Activated naive CD4-positive, alpha-beta T cell treated with anti-CD3 and anti-CD28 coated beads, Interleukin-2, amount 50 U/mL, for 16 hours (primary cell): ENCODE results near the gene DENND1A.

Source experiments
- DNase-seq: peaks from one replicate; pipeline ENCODE4 v3.0.0-alpha.2; 2020

DENND1A gene

DNA sequence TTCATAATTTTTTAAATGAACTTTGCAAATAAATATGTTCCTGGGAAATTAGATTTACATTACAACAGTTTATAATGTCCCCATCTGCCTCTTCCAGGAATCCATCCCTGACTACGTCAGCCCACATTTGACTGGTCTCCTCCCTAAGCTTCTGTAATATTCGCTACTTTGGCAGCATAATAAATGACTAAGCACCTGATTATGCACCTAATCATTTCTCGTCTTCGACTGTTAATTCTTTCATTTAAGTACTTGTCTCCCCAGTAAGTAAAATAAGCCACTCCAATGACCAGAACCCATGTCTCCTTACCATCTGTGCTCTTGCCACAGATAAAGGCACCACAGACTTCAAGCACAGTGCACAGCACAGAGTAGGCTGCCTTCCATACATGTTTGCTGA lies 122.7 kb downstream of the DENND1A start:
- DNase-seq: no peak

DNA sequence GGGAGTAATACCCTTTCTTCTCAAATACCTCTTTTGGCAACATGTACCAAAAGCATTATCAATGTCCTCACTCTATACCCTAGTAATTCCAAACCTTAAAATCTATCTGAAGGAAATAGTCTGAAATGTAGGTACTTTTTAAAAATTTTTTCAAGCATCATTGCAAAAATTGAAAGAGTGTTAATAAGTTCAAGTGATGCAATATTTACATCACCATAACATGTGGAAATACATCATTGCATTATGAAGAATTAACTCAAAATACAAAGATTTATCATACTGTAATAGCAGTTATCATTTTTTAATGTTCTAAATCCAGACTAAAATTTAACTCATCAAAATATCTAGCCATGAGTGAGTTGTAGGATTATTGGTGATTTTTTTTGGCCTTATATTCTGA lies 123.1 kb downstream of the DENND1A start:
- no peak for DNase-seq

DNA sequence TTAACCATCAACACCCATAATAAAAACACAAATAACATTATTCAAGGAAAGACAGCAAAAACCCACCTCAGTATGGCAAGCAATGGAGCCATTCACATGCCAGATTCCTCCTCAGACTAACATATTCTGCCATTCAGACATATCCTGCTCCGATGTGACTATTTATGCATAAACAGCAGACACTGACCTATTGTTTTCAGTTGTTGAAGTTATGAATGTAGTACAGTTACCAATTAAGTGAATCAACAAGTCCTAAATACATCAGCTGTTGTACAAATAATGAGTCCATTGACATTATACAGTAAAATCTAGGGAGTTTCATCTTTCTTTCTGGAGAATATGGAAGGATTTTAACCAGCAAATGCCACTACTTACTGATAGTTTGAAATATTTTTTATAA lies 131.7 kb downstream of the DENND1A start:
- no peak for DNase-seq

- no peak for DNase-seq
These were observed 133.1 kb downstream of the DENND1A start for GRCh38 chr9:123796618-123797484.

DNA sequence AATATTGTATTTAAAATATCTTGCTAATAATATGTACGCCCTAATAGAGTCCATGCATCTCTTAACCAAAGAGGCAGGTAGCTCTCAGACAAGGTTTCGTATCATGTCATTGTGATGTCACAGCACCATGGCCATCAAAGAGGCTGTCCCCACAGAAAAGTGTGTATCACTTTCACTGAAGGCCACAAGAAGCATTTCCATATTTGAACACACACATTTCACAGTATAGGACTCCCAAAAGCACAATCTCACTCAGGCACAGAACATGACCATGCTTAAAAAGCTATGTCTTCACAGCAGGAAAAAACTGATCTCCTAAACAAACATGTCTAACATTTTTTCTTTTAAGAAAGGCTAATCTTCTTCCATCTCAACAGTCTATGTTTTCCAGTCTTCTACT lies 133.8 kb downstream of the DENND1A start:
- no peak for DNase-seq

GRCh38 chr9:123795336-123795735 lies 134.6 kb downstream of the DENND1A start:
- no peak for DNase-seq

DNA sequence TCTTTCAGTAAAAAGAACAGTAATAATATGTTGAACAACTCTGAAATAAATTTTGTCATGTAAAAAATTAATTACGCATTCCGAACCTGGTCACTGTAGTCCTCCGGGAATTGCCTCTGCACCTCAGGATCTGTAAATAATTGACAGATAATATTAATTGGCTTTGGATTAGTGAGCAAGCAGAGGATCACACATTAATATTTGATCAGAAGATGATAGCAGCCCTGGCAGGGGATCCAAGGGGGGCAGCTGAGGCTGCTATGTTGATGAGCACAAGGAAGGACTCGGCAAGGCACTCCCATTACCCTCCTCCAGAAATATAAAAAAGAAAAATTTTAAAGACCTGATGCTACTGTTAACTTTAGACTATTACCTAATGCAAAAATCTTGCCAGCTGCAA lies 137.4 kb downstream of the DENND1A start:
- DNase-seq: no peak

DNA sequence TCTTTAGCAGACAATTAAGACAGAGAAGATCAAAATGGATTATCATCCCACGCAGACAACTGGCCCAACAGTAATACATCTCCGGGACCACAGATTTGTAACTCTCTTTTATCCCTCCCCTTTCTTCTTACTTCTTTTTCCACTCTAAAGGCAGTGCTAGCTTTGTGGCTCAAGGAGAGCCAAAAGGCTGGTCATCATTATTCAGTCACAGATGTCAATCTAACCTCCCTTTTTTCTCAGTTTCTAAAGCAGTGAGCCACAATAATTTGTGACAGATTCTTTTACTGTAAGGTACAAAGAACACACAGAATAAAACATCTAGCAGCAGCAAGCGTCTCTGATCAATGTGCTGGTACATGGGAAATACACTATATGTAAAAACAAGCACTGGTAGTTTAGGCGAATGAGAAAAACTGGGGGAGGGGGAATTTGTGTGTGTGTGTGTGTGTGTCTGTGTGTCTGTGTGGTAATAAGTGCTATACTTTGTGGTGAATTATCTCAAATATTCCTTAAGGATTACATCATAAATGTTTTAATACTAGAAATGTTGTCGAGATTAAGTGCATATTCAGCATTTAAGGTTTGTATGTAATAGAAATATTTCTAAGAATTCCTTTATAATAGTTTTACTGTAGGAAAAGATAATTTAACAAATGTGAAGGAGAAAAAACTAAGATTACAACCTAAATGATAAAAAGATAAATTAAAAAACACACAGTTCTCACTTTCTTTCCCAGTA lies 140.2 kb downstream of the DENND1A start:
- no peak for DNase-seq

DNA sequence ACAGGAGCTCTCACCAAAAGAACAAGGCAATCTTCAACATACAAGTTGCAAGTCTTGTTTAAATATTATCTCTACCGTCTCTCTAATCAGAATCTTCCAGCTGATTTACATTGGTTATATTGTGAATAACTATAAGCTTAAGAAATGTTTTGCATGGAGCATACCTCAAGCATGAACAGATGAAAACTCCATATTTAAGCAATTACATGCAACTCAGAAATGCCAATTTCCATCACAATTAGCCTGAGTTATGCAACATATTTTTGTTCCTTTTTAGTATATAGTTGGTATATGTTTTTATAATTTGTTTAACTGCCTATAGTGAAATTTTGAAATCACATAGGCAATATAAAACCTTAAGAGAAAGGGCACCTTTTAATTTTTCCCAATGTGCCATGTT lies 142.5 kb downstream of the DENND1A start:
- no peak for DNase-seq

GRCh38 chr9:123784518-123784917 lies 145.4 kb downstream of the DENND1A start:
- DNase-seq: no peak

DNA sequence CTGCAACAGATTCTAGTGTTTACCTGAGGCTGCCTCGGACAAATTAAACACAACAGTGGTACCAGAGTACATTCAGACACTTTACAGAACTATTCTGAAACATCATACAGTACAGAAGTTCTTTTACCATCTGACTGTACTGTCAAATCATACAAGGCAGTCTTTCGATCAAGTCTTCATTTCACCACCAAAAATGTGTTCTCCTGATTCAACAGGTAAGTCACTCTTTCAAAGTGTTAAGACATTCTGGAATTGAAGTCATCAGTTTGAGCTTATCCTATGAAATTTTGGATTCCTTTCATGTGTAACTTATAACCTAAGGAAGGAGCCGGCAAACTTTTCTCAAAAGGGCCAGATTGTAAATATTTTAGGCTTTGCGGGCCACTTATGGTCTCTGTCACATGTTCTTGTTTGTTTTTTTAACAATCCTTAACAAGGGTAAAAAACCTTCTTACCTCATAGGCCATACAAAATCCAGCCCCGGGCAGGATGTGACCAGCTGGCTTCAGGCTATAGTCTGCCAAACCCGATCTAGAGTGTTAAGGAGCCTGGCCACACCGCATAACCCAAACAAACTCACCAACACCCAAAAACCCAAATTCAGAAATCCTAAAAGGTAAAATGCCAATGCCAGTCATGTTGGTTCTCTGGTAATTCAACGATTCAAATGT lies 151.6 kb downstream of the DENND1A start:
- DNase-seq: no peak

GRCh38 chr9:123776708-123777537 lies 153.0 kb downstream of the DENND1A start:
- no peak for DNase-seq

- DNase-seq: no peak
These were observed 154.3 kb downstream of the DENND1A start for GRCh38 chr9:123775289-123776284.

DNA sequence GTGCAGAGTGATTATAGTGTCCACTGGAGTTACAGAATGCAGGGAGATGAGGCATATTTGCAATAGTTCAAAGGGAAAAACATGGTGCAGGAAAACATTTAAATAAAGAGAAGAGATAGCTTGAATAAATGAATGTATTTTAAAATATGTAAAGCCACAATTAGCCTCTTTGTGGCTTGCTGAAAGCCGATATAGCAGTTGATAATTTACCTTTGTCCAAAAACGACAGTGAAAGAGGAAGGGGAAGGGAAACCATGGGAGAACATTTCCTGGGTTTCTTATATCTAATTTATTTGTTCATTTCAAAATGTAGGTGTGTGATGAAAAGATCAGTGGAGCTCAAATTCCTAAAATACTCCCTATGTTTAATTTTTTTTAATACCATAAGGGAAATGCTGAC lies 156.1 kb downstream of the DENND1A start:
- DNase-seq: no peak

DNA sequence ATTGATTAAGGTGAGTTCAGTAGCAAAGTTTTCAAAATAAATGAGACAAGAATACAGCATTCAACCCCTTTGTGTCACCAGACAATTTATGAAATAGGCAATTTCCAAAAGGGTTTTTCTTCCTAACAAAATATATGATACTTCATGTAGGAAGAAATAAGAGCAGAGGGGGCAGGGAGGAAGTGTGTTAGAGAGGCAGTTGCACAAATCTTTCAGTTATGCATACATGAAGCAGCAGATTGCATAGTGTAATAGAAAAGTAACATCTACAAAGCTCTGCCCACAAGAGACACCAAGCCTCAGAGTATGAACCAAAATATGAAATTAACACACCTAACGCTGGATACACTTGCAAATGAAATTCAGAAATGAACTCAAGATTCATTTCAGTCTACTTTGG lies 157.0 kb downstream of the DENND1A start:
- no peak for DNase-seq

DNA sequence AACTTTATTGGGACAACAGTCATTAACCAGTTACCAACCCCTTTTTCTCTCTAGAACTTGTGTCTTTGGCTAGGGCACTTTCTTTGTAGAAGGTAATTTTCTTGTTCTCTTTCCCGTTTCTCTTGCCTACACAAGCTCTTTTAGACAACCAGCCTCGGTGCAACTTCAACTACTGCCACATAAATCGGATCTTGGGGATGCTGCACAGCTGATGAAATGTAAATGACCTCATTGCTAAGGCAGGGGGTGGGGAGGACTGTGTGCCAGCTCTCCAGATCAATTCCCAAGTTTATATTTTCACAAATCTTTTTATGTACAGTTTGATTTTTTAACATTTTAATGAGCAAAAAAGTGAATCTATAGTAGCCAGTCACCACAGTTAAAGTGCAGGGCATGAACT lies 157.6 kb downstream of the DENND1A start:
- no peak for DNase-seq

DNA sequence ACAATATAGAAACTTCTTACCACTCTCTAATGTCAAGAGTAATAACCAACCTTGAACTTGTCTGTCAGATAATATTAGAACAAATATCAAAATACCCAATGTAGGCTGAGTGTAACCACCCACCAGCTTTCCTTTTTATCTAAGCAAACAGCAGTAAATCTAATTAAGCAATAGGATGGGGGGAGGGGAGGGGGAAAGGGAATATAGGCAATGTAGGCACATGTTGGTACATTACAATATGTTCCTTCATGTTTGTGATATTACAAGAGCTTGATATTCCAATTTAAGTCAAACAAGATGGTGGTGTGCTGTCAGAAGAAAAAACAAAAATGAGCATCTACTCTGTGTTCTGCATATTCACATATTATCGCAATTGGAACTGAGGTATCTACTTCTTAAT lies 158.2 kb downstream of the DENND1A start:
- DNase-seq: no peak

GRCh38 chr9:123769719-123770118 lies 160.2 kb downstream of the DENND1A start:
- no peak for DNase-seq

DNA sequence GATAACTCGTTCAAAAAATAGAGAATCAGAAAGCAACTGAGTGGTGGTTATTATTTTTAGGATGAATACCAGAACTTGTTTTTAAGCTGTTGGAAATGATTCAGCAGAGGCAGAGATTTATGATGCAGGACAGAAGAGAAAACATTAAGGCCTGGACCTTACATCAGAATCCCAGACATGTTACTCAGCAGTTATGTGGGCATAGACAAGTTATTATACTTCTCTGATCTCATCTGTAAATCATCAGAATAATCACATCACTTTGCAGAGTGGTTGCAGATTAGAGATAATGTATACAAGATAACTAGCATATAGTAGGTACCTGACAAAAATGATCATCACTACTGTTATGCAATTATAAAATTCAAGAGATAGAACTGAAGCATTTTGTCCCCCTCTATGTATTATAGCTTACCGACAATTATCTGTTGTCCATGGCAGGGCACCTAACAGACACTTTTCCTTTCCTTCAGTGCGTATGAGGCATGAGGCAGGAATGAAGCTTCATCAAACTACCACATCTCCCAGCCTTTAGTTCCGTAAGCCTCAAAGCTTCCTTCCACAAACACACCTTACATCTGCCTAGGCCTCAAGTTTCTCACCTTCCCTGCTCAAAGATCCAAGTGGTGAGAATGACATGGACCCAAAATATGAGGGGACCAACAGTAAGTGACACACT lies 165.9 kb downstream of the DENND1A start:
- no peak for DNase-seq

- no peak for DNase-seq
These were observed 167.9 kb downstream of the DENND1A start for GRCh38 chr9:123761905-123762605.
